GM18498 (cell line): ENCODE measurements around the gene GALR2.

Source experiments
- ATAC-seq: cut with Tn5 transposase; IDR thresholded peaks from one replicate; pipeline ENCODE4 v1.9.1; 2021; ENCODE audit warnings: mild to moderate bottlenecking, moderate library complexity; ENCODE audit not compliant: unreplicated experiment

GALR2 gene

DNA sequence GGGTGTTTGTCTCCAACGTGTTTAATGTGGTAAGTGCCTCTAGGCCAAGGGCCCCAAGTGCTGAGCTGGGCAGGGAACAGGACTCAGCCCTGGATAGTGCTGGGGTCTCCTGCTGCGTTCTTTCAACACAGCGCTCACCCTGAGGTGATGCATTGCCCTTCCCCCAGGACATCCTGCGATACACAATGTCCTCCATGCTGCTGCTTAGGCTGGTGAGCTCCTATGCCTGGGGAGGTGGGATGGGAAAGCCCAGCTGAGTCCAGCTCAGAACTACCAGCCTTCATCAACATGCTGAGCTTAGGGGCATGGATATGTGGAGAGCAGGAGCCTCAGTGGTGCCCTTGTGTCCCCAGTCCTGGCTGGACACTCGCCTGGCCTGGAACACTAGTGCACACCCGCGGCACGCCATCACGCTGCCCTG lies 5.0 kb downstream of the GALR2 start:
- no peak for ATAC-seq

GRCh38 chr17:76079956-76080767 lies 5.6 kb downstream of the GALR2 start:
- no peak for ATAC-seq

DNA sequence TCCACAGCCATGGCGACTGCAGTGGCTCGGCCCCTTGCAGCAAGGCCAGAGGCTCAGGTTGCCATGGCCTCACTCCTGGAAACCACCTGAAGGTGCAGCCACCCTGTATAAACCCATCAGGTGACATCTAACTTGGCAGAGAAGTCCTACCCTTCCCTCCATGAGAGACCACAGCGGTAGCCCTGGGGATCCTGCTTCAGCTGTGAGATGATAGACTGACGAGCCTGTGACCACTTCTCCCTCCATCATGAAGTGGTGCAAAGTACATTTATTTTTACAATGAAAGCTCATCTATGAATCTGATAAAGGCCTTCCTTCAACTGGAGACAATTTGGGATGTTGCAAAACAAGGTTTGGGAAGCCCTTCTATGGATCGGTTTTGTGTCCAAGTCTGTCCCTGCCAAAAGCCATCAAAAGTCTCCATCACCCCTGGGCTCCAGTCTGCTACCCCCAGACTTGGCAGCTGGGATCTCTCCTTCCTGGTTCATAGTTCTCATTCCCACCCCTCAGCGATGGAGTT lies 6.2 kb downstream of the GALR2 start:
- no peak for ATAC-seq

DNA sequence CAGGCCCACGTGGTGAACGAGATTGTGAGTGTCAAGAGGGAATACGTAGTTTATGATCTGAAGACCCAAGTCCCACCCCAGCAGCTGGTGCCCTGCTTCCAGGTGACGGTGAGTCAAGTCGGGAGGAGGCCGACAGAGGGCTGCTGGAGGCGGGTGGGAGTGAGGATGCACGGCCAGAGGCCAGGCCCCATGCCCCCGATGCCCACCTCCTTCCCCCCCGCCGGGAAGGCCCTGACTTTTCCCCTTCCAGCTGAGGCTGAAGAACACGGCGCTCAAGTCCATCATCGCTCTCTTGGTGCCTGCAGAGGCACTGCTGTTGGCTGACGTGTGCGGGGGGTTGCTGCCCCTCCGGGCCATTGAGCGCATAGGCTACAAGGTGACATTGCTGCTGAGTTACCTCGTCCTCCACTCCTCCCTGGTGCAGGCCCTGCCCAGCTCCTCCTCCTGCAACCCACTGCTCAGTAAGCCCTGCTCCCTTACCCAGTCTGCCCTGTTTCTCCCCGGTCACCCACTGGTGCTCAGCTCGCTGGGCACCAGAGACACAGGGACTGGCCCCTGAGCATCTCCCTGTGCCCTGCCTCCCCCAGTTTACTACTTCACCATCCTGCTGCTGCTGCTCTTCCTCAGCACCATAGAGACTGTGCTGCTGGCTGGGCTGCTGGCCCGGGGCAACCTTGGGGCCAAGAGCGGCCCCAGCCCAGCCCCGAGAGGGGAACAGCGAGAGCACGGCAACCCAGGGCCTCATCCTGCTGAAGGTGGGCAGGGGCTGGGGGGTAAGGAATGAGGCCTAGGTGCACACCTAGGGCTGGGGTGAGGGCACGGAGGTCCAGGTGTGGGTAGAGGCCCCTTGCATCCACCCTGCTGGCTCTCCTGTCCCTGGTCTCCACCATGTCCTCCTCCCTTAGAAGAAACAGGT lies 7.0 kb downstream of the GALR2 start:
- ATAC-seq, result no peak

DNA sequence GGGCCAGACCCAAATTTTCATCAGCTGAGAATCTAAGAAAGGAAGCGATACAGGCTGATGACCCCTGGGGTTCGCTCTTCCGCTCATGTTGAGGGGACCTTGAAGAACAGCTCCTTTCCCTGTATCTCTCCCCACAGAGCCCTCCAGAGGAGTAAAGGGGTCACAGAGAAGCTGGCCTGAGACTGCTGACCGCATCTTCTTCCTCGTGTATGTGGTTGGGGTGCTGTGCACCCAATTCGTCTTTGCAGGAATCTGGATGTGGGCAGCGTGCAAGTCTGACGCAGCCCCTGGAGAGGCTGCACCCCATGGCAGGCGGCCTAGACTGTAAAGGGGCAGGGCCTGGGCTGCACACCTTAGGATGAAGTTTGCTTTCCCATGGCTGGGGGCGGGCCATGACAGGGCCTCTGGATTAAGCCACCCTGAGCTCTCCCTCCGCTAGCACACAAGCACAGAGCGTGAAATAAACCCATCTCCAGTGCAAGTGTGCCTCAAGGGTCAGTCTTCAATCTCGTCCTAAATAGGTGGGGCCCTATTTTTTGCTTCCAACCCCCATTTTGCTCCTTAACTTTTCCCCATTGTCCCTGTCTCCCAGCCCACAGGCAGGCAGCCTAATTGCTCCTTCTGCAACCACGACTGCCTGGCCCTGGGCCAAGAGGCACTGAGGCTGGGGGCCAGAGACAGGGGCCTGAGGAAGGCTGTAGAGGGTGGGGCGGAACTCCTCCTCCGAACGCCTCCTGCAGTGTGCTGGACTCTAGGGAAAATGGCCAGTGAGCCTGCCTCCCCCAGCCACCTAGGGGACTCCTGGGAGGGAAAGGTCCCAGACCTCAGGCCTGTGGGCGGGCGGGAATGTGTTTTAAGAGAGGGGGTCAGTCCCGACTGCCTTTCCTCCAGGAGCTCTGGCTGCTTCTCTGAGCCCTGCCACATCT lies 8.0 kb downstream of the GALR2 start:
- ATAC-seq, result no peak

DNA sequence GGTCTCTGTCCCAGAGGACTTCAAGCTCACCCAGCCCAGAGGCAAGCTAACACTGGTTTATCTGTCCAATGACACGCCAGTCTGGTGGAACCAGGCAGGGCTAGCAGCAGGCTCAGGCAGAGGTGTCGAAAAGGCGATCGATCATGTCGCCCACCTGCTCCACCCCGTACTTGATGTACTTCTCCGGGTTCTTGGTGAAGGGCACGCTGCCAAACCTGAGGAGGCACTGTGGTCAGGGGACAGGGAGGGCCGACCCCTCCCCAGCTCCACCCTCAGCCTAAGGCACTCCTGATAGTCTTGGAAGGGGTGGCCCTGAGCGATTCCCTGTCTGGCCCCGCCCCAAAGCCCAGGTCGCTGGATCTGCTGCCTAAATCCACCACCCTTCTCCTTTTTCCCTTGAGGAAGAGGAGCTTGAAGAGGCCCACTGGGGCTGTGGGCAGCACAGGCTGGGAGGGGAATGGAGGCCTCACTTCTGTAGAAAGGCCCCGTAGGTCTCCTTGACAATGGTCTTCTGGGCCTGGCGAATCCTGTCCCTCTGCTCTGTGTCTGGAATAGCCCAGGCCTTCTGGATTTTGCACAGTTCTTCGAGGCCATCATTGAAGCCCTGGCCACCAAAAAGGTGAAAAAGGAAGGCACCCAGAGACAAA lies 9.1 kb downstream of the GALR2 start:
- ATAC-seq, result no peak

DNA sequence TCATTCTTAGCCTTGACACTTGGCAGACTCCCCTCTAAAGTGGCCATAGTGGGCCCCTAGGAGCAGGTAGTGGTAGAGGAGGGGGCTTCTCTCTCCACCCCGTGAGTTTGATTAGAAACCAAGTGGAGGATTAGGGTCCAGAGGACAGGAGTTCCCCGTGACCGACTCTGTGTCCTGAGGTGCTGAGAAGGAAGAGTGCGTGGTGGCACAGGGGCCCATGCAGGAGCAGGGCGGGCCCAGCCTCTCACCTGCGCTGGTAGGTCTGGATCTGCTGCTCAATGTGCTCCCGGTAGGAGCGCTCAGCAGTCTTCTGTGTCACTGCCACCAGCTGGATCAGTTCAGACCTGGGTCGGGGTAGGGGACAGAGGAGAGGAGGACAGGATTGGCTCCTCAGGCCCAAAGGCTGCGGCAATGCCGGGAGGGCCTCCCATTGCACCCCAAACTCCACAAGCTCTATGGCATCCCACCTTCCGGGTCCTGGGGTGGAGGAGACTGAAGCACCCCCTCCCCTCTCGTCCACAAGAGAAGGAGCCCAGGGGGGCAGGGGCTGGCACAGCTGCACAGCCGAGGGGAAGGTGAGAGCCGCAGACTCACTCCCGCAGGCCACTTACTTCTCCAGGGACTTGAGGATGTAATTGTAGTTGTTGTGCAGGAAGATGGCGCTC lies 10.6 kb downstream of the GALR2 start:
- no peak for ATAC-seq

DNA sequence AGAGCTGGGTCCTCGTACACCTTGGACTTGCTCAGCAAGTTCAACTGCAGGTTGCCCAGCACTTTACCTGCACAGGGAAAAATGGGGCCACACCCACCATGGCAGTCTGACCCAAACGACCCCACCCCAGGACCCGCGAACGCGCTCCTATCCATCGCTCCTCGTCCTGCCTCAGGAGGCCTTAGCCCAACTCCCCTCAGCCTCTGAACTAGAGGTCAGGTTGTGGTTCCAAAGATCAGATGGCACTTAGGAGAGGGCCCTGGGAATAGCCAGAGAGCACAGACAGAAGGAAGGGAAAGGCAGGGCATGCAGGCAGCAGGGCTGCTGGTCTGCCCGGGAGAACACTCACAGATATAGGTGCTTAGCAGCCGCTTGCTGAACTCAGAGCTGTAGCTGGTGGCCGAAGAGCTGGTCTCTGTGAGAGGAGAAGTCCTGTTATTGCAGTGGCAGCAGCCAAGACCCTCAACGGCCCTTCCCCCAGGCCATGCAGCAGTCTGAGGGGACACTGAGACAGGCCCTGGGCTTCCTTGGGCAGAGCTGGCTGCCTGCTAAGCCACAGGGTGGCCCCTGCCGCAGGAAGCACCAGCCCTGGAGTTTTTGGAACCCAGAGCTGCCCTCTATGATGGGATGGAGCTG lies 11.3 kb downstream of the GALR2 start:
- ATAC-seq, result no peak

- no peak for ATAC-seq
These were observed 11.8 kb downstream of the GALR2 start for GRCh38 chr17:76086384-76086783.

DNA sequence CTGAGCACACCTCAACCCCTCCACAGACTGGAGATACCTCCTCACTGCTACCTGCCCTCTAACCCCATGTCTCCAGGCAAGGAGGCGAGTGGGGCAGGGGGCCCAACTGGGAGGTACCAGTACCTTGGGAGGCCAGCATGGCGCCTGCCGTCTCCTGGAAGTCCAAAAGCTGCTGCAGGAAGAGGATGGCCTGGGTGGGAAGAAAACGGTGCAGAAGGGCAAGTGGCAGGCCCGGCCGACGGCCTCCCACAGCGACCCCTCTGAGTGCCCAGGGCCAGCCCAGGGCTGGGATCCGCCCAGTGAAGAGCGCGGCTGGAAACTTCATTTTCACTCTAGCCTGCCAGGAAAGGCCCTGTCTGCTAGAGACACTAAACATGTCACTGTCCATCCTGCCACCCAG lies 12.9 kb downstream of the GALR2 start:
- no peak for ATAC-seq

DNA sequence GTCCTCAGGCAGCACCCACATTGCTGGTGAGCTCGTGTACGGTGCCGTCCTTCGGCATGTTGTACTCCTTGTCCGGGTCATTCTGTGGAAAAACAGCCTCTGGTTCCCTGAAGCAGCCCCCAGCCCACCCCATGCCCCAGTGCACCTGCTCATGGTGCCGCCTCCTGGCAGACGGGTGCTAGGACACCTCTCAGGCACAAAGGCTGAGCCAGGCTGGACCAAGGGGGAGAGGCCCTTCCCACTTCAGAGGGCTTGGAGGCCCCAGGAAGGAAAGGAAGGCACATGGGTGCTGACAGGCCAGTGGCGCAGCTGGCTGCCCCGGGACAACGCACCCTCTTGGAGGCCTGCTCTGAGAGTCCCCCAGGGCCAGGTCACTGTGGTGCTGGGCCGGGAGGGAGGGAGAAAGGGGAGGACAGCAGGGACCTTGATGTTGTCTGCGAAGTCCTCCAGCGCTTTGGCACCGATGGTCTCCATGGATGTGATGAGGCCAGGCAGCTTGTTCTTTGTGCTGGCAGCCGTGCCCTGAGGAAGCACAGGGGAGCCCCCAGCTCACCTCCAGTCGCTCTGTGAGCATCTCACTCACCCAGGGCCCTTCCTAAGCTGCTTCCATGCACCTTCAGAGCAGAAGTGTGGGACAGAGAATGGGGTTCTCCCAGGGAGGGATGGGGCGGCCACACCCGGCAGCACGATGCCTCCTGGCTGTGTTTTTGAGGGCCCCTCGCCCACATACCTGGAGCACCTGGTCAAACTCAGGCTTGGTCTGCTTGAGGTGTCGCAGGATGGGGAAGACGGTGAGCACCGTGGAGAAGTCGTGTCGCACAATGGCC lies 13.7 kb downstream of the GALR2 start:
- ATAC-seq, result no peak

DNA sequence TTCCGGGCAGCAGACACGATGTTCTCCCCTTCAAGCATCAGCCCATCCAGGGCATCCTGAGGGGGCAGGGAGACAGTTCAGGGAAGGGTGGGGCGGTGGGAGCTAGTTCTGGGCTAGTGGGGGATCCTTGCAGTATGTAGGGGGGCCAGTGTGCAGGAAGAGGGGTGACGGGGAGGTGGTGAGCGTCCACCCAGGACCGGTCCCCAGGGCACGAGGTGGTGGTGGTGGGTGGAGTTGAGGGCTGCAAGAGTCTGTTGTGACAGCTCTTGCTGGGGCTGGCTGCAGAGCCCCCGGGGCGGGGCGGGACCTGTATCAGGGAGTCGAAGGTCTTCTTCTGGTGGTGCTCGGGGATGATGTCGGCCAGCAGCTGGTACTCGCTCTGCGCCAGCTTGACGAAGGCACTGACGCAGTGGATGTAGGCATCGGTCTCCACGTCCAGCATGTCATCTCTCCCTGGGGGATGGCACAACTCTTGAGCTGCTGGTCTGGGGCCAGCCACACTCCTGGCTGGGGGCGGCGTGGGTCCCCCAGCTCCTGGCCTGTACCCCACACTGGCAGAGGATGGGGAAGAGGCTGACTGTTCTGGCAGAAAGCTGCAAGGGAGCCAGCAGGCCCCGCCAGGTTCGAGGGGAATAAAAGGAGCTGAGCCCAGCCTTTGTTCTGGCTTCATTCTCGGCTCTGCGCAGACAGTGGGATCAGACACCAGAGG lies 14.4 kb downstream of the GALR2 start:
- ATAC-seq, result no peak

DNA sequence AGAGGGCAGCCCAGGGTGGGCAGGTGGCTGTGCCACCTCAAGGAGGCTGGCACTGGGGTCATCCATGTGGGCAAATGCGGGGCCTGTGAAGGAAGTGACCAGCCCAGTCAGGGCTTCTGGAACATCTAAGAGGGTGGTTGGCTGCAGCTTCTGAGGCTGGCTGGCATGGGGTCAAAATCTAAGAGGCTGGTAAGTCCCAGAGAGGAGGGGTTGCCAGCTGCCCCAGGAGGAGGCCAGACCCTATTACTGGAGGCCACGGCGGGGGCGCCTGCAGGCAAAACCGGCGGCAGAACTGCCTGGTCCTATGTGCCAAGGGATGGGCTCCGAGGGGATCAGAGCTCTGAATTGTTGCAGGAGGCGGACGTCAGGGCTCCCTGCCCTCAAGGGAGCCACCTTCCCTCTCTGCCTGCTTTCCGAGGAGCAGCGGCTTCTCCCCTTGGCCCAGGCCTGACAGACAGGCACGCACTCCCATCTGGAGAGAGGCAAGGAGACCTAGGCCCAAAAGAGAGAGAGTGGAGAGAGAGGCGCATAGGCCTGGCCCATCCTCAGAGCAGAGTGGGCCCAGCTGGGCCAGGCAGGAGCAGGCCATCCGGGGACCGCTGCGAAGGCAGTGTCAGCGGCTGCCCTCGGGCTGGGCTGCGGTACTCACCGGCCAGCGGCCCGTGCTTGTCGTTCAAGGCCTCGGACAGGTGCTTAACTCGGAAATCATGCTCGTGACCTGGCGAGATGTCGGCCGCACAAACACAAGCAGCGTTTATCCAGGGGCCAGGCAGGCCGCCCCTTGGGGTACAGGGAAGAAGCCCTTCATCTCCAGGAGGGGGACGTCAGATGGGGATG lies 15.3 kb downstream of the GALR2 start:
- ATAC-seq, result no peak

DNA sequence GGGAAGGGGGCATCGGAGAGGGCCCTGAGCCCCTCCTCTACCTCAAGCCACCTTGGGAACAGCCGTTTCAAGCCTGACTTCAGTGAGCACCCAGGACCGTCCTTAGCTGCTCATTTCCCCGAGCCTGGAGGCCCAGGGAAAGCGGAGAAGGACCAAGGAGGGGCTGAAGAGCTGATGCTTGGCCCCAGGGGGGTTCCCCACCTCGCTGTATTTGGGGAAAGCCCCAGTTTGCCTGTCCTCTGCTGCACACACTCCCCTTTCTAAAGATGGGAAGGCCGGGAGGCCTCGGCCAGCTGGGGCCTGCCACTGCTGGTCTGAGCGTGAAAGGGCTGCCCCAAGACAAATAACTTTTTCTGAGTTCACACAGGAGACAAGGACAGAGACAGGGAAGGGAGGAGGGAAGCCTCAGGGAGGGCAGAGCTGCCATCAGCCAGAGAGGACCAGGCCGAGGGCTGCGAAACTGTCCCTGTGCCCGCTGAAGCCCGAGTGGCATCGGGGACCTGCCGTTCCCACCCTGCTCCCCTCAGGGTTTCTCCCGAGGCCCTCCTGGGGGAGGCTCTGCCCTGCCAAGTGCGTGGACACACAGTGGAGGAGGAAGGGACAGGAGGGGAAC lies 16.0 kb downstream of the GALR2 start:
- ATAC-seq, result no peak

- ATAC-seq, result no peak
These were observed 17.1 kb downstream of the GALR2 start for GRCh38 chr17:76091526-76092286.
